Hepatocyte (in vitro differentiated cells): ENCODE measurements around the gene OGDH. TPM values are rescaled to one million over a fixed set of nuclear protein-coding genes. Genes with fewer than 3 reads are reported as not detected.

Experiments used
- DNase-seq: peaks from one replicate; pipeline ENCODE4 v3.0.0-alpha.2; 2016; ENCODE audit warnings: low spot score
- H2AFZ ChIP-seq: fragments of 200-600 bp; sonication (generic); 2 replicates; pipeline ENCODE4 v1.6.0; 2016; ENCODE audit warnings: antibody characterized with exemption, mild to moderate bottlenecking
- H3K27ac ChIP-seq: fragments of 200-600 bp; sonication (generic); 2 replicates; pipeline ENCODE4 v1.5.1; 2016; ENCODE audit warnings: mild to moderate bottlenecking
- H3K27me3 ChIP-seq: fragments of 200-600 bp; sonication (generic); 2 replicates; pipeline ENCODE4 v1.6.1; 2016
- H3K36me3 ChIP-seq: fragments of 200-600 bp; sonication (generic); replicated peaks from 2 replicates; pipeline ENCODE4 v1.5.1; 2016; ENCODE audit warnings: low read depth; ENCODE audit not compliant: insufficient read depth
- H3K4me1 ChIP-seq: fragments of 200-600 bp; sonication (generic); 2 replicates; pipeline ENCODE4 v1.5.1; 2016; ENCODE audit warnings: mild to moderate bottlenecking, moderate library complexity; ENCODE audit not compliant: insufficient read depth
- H3K4me2 ChIP-seq: fragments of 200-600 bp; sonication (generic); 2 replicates; pipeline ENCODE4 v1.6.0; 2016
- H3K4me3 ChIP-seq: fragments of 200-600 bp; sonication (generic); 2 replicates; pipeline ENCODE4 v1.5.1; 2016; ENCODE audit warnings: mild to moderate bottlenecking
- H3K79me2 ChIP-seq: fragments of 200-600 bp; sonication (generic); 2 replicates; pipeline ENCODE4 v1.6.0; 2017; ENCODE audit warnings: mild to moderate bottlenecking
- H3K9me2 ChIP-seq: fragments of 200-600 bp; sonication (generic); replicated peaks from 2 replicates; pipeline ENCODE4 v1.6.0; 2017; ENCODE audit warnings: mild to moderate bottlenecking; ENCODE audit not compliant: insufficient read depth
- H3K9me3 ChIP-seq: fragments of 200-600 bp; sonication (generic); 2 replicates; pipeline ENCODE4 v1.5.1; 2016; ENCODE audit warnings: low read depth, mild to moderate bottlenecking
- H4K20me1 ChIP-seq: fragments of 200-600 bp; sonication (generic); 2 replicates; pipeline ENCODE4 v1.6.0; 2016; ENCODE audit warnings: mild to moderate bottlenecking; ENCODE audit not compliant: insufficient read depth, poor library complexity, severe bottlenecking
- CTCF ChIP-seq: fragments of 200-600 bp; sonication (generic); IDR thresholded peaks from 2 replicates; pipeline ENCODE4 v1.5.1; 2016; ENCODE audit warnings: antibody characterized with exemption, mild to moderate bottlenecking; ENCODE audit not compliant: poor library complexity
- EZH2 ChIP-seq: fragments of 200-600 bp; sonication (generic); IDR thresholded peaks from 2 replicates; pipeline ENCODE4 v1.6.1; 2016; ENCODE audit warnings: antibody characterized with exemption, mild to moderate bottlenecking, borderline replicate concordance
- EZH2phosphoT487 ChIP-seq: fragments of 200-600 bp; sonication (generic); IDR thresholded peaks from one replicate; pipeline ENCODE4 v1.6.1; 2018; ENCODE audit warnings: antibody characterized with exemption, mild to moderate bottlenecking, low read depth, moderate library complexity; ENCODE audit not compliant: unreplicated experiment, severe bottlenecking
- WGBS: methylation state at CpG from one replicate; pipeline ENCODE4 v1.1.6; 2016; ENCODE audit warnings: low lambda C conversion rate; ENCODE audit errors: missing lambda C conversion rate; 5-methylcytosine and 5-hydroxymethylcytosine counted together
- polyA plus RNA-seq: library from polyadenylated mRNA; unstranded; fragments of >200 nt; fragmentation: Nextera tagmentation; extraction: Ambion mirVana; gene quantifications from 2 replicates; pipeline ENCODE4 v1.2.1, GENCODE V29; 2016
- total RNA-seq: library from RNA; depleted of rRNA; stranded (reverse); fragments of >200 nt; gene quantifications from 2 replicates; pipeline ENCODE4 v1.2.3, GENCODE V29; 2014

Gene OGDH
- total and polyA plus RNA-seq, 2 experiments from 2014 or later, result 40.8 to 65.3 TPM

- Histone ChIP-seq H2AFZ (no peak overlapping the region), H3K36me3 (no peaks in the 10 kb centered on the region), H3K9me3 (no peaks in the 10 kb centered on the region), H4K20me1 (no peaks in the 10 kb centered on the region), H3K4me3 (no peak overlapping the region), H3K9me2 (no peaks in the 10 kb centered on the region), H3K4me1 (no peaks in the 10 kb centered on the region), H3K27ac (no peak overlapping the region), H3K4me2 (no peak overlapping the region), H3K79me2 (no peaks in the 10 kb centered on the region), H3K27me3 (no peaks in the 10 kb centered on the region)
- 96% methylated on average over 2 of the region's 2 CpGs for WGBS
- no peak for DNase-seq
- no peak for TF ChIP-seq CTCF
Measured at GRCh38 chr7:44694766-44695165, 88.3 kb downstream of the OGDH start.

GRCh38 chr7:44695756-44696155 is 89.3 kb downstream of the OGDH start:
- H3K4me1 ChIP-seq, result no peaks in the 10 kb centered on the region
- WGBS, result 95% methylated on average over 5 of the region's 5 CpGs
- H3K27ac ChIP-seq, result no peak overlapping the region
- H3K4me2 ChIP-seq, result no peak overlapping the region
- H3K4me3 ChIP-seq, result no peak overlapping the region
- DNase-seq, result no peak
- H3K9me3 ChIP-seq, result no peaks in the 10 kb centered on the region
- no peaks in the 10 kb centered on the region for H3K9me2 ChIP-seq
- H3K27me3 ChIP-seq, result no peaks in the 10 kb centered on the region
- no peaks in the 10 kb centered on the region for H3K79me2 ChIP-seq
- no peaks in the 10 kb centered on the region for H3K36me3 ChIP-seq
- no peaks in the 10 kb centered on the region for H4K20me1 ChIP-seq
- H2AFZ ChIP-seq, result no peak overlapping the region
- TF ChIP-seq EZH2 (no peak), CTCF (no peak), EZH2phosphoT487 (no peak)

GRCh38 chr7:44696728-44697127 is 90.3 kb downstream of the OGDH start:
- Histone ChIP-seq H4K20me1 (no peaks in the 10 kb centered on the region), H3K9me2 (no peaks in the 10 kb centered on the region), H3K27me3 (no peaks in the 10 kb centered on the region), H3K27ac (no peak overlapping the region), H3K4me2 (no peak overlapping the region), H3K9me3 (no peaks in the 10 kb centered on the region), H3K4me1 (no peaks in the 10 kb centered on the region), H3K4me3 (no peak overlapping the region), H2AFZ (no peak overlapping the region), H3K36me3 (no peaks in the 10 kb centered on the region), H3K79me2 (no peaks in the 10 kb centered on the region)
- DNase-seq, result no peak
- WGBS, result 97% methylated on average over 15 of the region's 15 CpGs
- TF ChIP-seq EZH2phosphoT487 (no peak), CTCF (no peak), EZH2 (no peak)
